PC-3 (cell line): Measurements from ENCODE around the gene MBOAT1.

ENCODE experiments used
- EZH2 ChIP-seq: fragments of 300-600 bp; sonication (generic); IDR thresholded peaks from one replicate; pipeline ENCODE4 v1.6.1; 2017; ENCODE audit warnings: antibody characterized with exemption, mild to moderate bottlenecking, low read length; ENCODE audit not compliant: unreplicated experiment
- EZH2phosphoT487 ChIP-seq: fragments of 300-600 bp; sonication (generic); IDR thresholded peaks from 2 replicates; pipeline ENCODE4 v1.6.1; 2018; ENCODE audit warnings: mild to moderate bottlenecking, antibody characterized with exemption, low read length, borderline replicate concordance
- TF ChIP-seq, protein P1 (sequence below): fragments of 300-600 bp; sonication (generic); conservative IDR thresholded peaks from 2 replicates; pipeline ENCODE4 v1.5.1; 2017; ENCODE audit warnings: antibody characterized with exemption, low read depth, mild to moderate bottlenecking, low read length

DNA sequence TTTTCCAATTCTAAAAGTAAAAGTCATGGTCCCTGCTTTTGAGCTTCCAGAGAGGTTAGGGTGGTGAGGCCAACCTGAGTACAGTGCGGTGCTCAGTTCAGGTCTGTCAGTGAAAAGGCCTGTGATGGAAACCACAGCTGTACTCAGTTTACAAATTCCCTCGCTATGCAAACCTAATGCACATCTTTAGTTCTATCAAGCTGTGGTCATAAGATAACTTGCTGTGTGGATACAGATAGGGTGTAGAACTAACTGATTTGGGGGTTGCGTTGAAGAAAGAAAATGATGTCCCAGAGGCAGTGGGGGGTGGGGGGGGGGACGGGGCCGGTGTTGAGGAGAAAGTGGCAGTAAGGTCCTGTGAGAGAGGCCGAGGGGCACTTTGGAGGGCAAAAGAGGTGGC, 22.8 kb upstream of the MBOAT1 start:
- TF ChIP-seq, protein P1, sequence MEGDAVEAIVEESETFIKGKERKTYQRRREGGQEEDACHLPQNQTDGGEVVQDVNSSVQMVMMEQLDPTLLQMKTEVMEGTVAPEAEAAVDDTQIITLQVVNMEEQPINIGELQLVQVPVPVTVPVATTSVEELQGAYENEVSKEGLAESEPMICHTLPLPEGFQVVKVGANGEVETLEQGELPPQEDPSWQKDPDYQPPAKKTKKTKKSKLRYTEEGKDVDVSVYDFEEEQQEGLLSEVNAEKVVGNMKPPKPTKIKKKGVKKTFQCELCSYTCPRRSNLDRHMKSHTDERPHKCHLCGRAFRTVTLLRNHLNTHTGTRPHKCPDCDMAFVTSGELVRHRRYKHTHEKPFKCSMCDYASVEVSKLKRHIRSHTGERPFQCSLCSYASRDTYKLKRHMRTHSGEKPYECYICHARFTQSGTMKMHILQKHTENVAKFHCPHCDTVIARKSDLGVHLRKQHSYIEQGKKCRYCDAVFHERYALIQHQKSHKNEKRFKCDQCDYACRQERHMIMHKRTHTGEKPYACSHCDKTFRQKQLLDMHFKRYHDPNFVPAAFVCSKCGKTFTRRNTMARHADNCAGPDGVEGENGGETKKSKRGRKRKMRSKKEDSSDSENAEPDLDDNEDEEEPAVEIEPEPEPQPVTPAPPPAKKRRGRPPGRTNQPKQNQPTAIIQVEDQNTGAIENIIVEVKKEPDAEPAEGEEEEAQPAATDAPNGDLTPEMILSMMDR: no peak
- TF ChIP-seq EZH2: no peak
- TF ChIP-seq EZH2phosphoT487: no peak
